Measurements from ENCODE around the gene FST.

DNA sequence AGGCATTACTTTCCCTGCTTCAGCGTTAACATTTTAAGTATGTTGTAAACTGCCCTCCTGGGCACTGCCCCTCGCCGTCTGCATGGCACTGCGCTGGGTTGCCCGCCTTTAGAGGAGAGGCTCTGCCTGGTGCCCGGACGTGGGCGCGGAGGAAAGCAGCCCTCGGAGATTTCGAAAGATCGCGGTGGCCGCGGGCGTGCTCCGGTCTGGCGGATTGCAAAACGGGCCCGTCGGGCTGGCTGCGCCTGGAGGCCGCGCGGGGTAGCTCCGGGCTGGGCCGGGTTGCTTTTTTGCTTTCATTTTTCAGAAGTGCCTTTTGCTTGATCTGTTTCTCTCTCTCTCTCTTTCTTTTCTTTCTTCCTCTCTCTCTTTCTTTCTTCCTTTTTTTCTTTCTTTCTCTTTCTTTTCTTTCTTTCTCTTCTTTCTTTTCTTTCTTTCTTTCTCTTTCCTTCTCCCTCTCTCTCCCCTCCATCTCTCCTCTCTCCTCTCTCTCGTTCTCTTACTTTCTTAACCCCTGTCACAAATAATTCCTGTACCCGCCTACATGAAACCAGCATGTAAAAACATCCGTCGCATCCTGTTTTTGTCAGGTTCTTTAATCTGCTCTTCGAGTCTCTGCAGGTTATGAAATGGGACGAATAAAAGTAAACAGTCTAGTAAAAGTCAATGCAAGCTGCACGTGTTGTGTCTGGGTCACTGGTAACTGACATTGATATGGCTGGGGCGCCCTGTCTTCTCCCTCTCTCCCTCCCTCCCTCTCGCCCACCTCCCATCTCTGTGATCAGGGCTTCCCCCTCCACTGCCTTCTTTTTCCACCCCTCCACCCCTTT is 1.7 kb downstream of the FST start:
- TF ChIP-seq CTCF (conservative IDR thresholded peaks at IDR 0.05; ENCODE audit: low read depth, low read length) (peak; percentile 20; the same call in 1 of the 2 replicates), EZH2 (IDR thresholded peaks at IDR 0.05; ENCODE audit: borderline replicate concordance, low read depth, low read length, poor library complexity, severe bottlenecking) (no peak)

All from A673 (cell line).